BE2C (cell line): Measurements from ENCODE around the gene TMEM151A.
A peak's percentile ranks its signal among the peaks of the same experiment; 100 is the strongest.

ENCODE experiments used
- DNase-seq: peaks from one replicate; pipeline ENCODE4 v3.0.0-alpha.2; 2020
- H3K27me3 ChIP-seq: fragments of 250-450 bp; sonication (Bioruptor Pico); 2 replicates; pipeline ENCODE4 v1.5.1; 2020; ENCODE audit warnings: mild to moderate bottlenecking
- H3K36me3 ChIP-seq: fragments of 250-450 bp; sonication (Bioruptor Pico); 2 replicates; pipeline ENCODE4 v1.5.1; 2020; ENCODE audit warnings: mild to moderate bottlenecking
- H3K4me1 ChIP-seq: fragments of 250-450 bp; sonication (Bioruptor Pico); 2 replicates; pipeline ENCODE4 v1.5.1; 2020
- H3K4me3 ChIP-seq: 2 replicates; pipeline ENCODE4 v1.5.1; 2011; ENCODE audit warnings: low read depth, low read length
- H3K9me3 ChIP-seq: fragments of 250-450 bp; sonication (Bioruptor Pico); 2 replicates; pipeline ENCODE4 v1.5.1; 2020
- CTCF ChIP-seq: IDR thresholded peaks from 2 replicates; pipeline ENCODE4 v1.5.1; 2012; ENCODE audit warnings: mild to moderate bottlenecking, low read depth, low read length

Gene TMEM151A

GRCh38 chr11:66315498-66315885 is 23.8 kb downstream of the TMEM151A start:
- peaks cover 40% of the 10 kb centered on the region for H3K4me1 ChIP-seq
- H3K27me3 ChIP-seq: no peaks in the 10 kb centered on the region
- no peaks in the 10 kb centered on the region for H3K36me3 ChIP-seq
- H3K9me3 ChIP-seq: no peaks in the 10 kb centered on the region
- TF ChIP-seq CTCF: no peak
- DNase-seq: no peak
- H3K4me3 ChIP-seq: peak overlapping the region; percentile 59

- Histone ChIP-seq H3K4me3 (peak overlapping the region; percentile 59), H3K4me1 (peaks cover 40% of the 10 kb centered on the region)
- DNase-seq: no peak
Measured at GRCh38 chr11:66315921-66316811, 24.5 kb downstream of the TMEM151A start.

GRCh38 chr11:66316849-66317251 is 25.2 kb downstream of the TMEM151A start, which contains the start of gene CD248:
CD248 (minus strand) TSS chr11:66317044; CDS start chr11:66317027, 17 bp downstream.
- peak; percentile 90 for DNase-seq
- TF ChIP-seq CTCF: no peak
- no peaks in the 10 kb centered on the region for H3K9me3 ChIP-seq
- peak within 1 kb of the TSS; percentile 59 for H3K4me3 ChIP-seq
- H3K4me1 ChIP-seq: peaks cover 38% of the 10 kb centered on the region
- H3K36me3 ChIP-seq: no peaks in the 10 kb centered on the region
- H3K27me3 ChIP-seq: no peaks in the 10 kb centered on the region

More at GRCh38 chr11:66315921-66316811, 24.5 kb downstream of the TMEM151A start:
- H3K9me3 ChIP-seq: no peaks in the 10 kb centered on the region
- H3K36me3 ChIP-seq: no peaks in the 10 kb centered on the region
- no peaks in the 10 kb centered on the region for H3K27me3 ChIP-seq
- TF ChIP-seq CTCF: no peak

GRCh38 chr11:66317322-66317722 is 25.6 kb downstream of the TMEM151A start:
- H3K4me3 ChIP-seq: peak overlapping the region; percentile 37
- DNase-seq: peak; percentile 90
- TF ChIP-seq CTCF: no peak
- H3K27me3 ChIP-seq: no peaks in the 10 kb centered on the region
- H3K4me1 ChIP-seq: peaks cover 38% of the 10 kb centered on the region
- H3K9me3 ChIP-seq: no peaks in the 10 kb centered on the region
- no peaks in the 10 kb centered on the region for H3K36me3 ChIP-seq

- Histone ChIP-seq H3K36me3 (no peaks in the 10 kb centered on the region), H3K27me3 (no peaks in the 10 kb centered on the region), H3K4me1 (peaks cover 38% of the 10 kb centered on the region), H3K9me3 (no peaks in the 10 kb centered on the region), H3K4me3 (peak overlapping the region; percentile 37)
- DNase-seq: peak; percentile 85
- TF ChIP-seq CTCF: no peak
Measured at GRCh38 chr11:66317723-66318599, 26.3 kb downstream of the TMEM151A start.
